Osteoblast (primary cell): ENCODE measurements around the gene CCNJ. TPM values are rescaled to one million over a fixed set of nuclear protein-coding genes. Genes with fewer than 3 reads are reported as not detected.
"Not testable (repeated sequence)": the region's sequence is repeated elsewhere in the genome, so short reads cannot be mapped to it uniquely, and the experiment has no call there.

Source experiments
- DNase-seq: peaks from one replicate; pipeline ENCODE4 v3.0.0; 2011; ENCODE audit warnings: low spot score, mixed read lengths; ENCODE audit not compliant: insufficient read length; ENCODE audit errors: missing footprints
- H2AFZ ChIP-seq: 2 replicates; pipeline ENCODE4 v1.6.0; 2011; ENCODE audit warnings: mild to moderate bottlenecking, low read length
- H3K27ac ChIP-seq: 2 replicates; pipeline ENCODE4 v1.5.1; 2011; ENCODE audit warnings: mild to moderate bottlenecking, low read depth, low read length, moderate library complexity
- H3K27me3 ChIP-seq: 2 replicates; pipeline ENCODE4 v1.6.0; 2012; ENCODE audit warnings: mild to moderate bottlenecking, control low read depth, inconsistent platforms, low read length, moderate library complexity; ENCODE audit not compliant: insufficient read depth
- H3K36me3 ChIP-seq: 2 replicates; pipeline ENCODE4 v1.5.1; 2011; ENCODE audit warnings: mild to moderate bottlenecking, low read length, control low read depth, moderate library complexity; ENCODE audit not compliant: insufficient read depth
- H3K4me1 ChIP-seq: 2 replicates; pipeline ENCODE4 v1.5.1; 2011; ENCODE audit warnings: mild to moderate bottlenecking, low read length, control low read depth, moderate library complexity; ENCODE audit not compliant: insufficient read depth
- H3K4me2 ChIP-seq: 2 replicates; pipeline ENCODE4 v1.6.0; 2011; ENCODE audit warnings: mild to moderate bottlenecking, low read length; ENCODE audit not compliant: insufficient read depth
- H3K4me3 ChIP-seq: fragments of 200-600 bp; sonication (generic); 3 replicates; pipeline ENCODE4 v1.5.1; 2012; ENCODE audit warnings: mild to moderate bottlenecking, low read length, inconsistent platforms; ENCODE audit not compliant: insufficient read depth
- H3K79me2 ChIP-seq: 2 replicates; pipeline ENCODE4 v1.6.0; 2012; ENCODE audit warnings: mild to moderate bottlenecking, low read length, control low read depth, inconsistent platforms; ENCODE audit not compliant: insufficient read depth
- H3K9me3 ChIP-seq: 2 replicates; pipeline ENCODE4 v1.5.1; 2011; ENCODE audit warnings: low read depth, low read length, control low read depth
- H4K20me1 ChIP-seq: 2 replicates; pipeline ENCODE4 v1.6.0; 2012; ENCODE audit warnings: mild to moderate bottlenecking, low read length, control low read depth; ENCODE audit not compliant: insufficient read depth
- CTCF ChIP-seq: IDR thresholded peaks from 2 replicates; pipeline ENCODE4 v1.5.1; 2011; ENCODE audit warnings: mild to moderate bottlenecking, low read depth, low read length, moderate library complexity; ENCODE audit errors: extremely low read depth
- total RNA-seq: library from RNA; depleted of rRNA; stranded (reverse); fragments of >200 nt; gene quantifications from 2 replicates; pipeline ENCODE4 v1.2.3, GENCODE V29; 2012

CCNJ gene
- total RNA-seq, 1 donor = 5.8 TPM

GRCh38 chr10:96047004-96047649, 3.7 kb downstream of the CCNJ start:
- no peak overlapping the region for H3K4me3 ChIP-seq
- TF ChIP-seq CTCF = no peak
- H3K4me1 ChIP-seq = peaks cover 14% of the 10 kb centered on the region
- no peak for DNase-seq
- no peaks in the 10 kb centered on the region for H3K9me3 ChIP-seq
- no peak overlapping the region for H3K4me2 ChIP-seq
- H3K27me3 ChIP-seq = no peaks in the 10 kb centered on the region
- H3K27ac ChIP-seq = no peak overlapping the region
- H4K20me1 ChIP-seq = peaks cover 9% of the 10 kb centered on the region
- H3K79me2 ChIP-seq = peaks cover 77% of the 10 kb centered on the region
- peaks cover 2% of the 10 kb centered on the region for H3K36me3 ChIP-seq
- H2AFZ ChIP-seq = no peak overlapping the region

DNA sequence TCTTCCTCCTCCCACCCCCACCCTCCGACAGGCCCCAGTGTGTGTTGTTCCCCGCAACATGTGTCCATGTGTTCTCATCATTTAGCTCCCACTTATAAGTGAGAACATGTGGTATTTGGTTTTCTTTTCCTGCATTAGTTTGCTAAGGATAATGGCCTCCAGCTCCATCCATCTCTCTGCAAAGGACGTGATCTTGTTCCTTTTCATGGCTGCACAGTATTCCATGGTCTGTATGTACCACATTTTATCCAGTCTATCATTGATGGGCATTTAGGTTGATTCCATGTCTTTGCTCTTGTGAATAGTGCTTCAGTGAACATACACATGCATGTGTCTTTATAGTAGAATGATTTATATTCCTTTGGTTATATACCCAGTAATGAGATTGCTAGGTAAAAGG, 4.5 kb downstream of the CCNJ start:
- Histone ChIP-seq H3K79me2 (peaks cover 83% of the 10 kb centered on the region), H3K4me1 (peaks cover 10% of the 10 kb centered on the region), H4K20me1 (peaks cover 11% of the 10 kb centered on the region)
- not testable (repeated sequence) for H3K4me2 ChIP-seq, H3K27ac ChIP-seq, H3K4me3 ChIP-seq, DNase-seq, H3K27me3 ChIP-seq, H3K36me3 ChIP-seq, H2AFZ ChIP-seq, H3K9me3 ChIP-seq

DNA sequence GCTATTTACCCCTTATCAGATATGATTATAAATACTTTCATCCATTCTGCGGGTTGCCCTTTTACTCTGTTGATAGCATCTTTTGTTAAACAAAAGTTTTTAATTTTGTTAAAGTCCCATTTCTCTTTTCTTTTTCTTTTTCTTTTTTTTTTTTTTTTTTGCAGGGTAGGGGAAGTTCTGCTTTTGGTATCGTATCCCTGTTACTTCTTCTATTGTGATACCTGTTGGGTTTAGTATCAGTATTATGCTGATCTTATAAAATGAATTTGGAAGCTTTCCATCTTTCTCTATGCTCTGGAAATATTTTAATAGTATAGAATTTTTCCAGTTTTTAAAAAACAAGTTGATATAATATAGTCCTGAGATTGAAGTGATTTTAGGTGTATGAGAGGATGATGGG, 6.0 kb downstream of the CCNJ start:
- no peak overlapping the region for H3K4me2 ChIP-seq
- H3K9me3 ChIP-seq = no peaks in the 10 kb centered on the region
- no peak overlapping the region for H3K27ac ChIP-seq
- H3K4me1 ChIP-seq = peaks cover 8% of the 10 kb centered on the region
- H4K20me1 ChIP-seq = peaks cover 16% of the 10 kb centered on the region
- TF ChIP-seq CTCF = no peak
- DNase-seq = no peak
- peaks cover 2% of the 10 kb centered on the region for H3K36me3 ChIP-seq
- peaks cover 82% of the 10 kb centered on the region for H3K79me2 ChIP-seq
- H3K4me3 ChIP-seq = no peak overlapping the region
- H2AFZ ChIP-seq = no peak overlapping the region
- no peaks in the 10 kb centered on the region for H3K27me3 ChIP-seq

- Histone ChIP-seq H3K27me3 (no peaks in the 10 kb centered on the region), H3K4me2 (no peak overlapping the region), H3K4me3 (no peak overlapping the region), H3K4me1 (no peaks in the 10 kb centered on the region), H3K36me3 (peaks cover 14% of the 10 kb centered on the region), H4K20me1 (peaks cover 7% of the 10 kb centered on the region), H3K9me3 (no peaks in the 10 kb centered on the region), H2AFZ (no peak overlapping the region), H3K27ac (no peak overlapping the region), H3K79me2 (peaks cover 40% of the 10 kb centered on the region)
- no peak for TF ChIP-seq CTCF
- DNase-seq = no peak
Observed at GRCh38 chr10:96053985-96054384, 10.6 kb downstream of the CCNJ start.
